GM19099 (cell line): ENCODE results near the gene TRIM28.

ENCODE experiments used
- POLR2A ChIP-seq: IDR thresholded peaks from 3 replicates; pipeline ENCODE4 v1.6.1; 2011; ENCODE audit warnings: low read depth; ENCODE audit not compliant: insufficient read length; ENCODE audit errors: extremely low read depth

TRIM28 gene

DNA sequence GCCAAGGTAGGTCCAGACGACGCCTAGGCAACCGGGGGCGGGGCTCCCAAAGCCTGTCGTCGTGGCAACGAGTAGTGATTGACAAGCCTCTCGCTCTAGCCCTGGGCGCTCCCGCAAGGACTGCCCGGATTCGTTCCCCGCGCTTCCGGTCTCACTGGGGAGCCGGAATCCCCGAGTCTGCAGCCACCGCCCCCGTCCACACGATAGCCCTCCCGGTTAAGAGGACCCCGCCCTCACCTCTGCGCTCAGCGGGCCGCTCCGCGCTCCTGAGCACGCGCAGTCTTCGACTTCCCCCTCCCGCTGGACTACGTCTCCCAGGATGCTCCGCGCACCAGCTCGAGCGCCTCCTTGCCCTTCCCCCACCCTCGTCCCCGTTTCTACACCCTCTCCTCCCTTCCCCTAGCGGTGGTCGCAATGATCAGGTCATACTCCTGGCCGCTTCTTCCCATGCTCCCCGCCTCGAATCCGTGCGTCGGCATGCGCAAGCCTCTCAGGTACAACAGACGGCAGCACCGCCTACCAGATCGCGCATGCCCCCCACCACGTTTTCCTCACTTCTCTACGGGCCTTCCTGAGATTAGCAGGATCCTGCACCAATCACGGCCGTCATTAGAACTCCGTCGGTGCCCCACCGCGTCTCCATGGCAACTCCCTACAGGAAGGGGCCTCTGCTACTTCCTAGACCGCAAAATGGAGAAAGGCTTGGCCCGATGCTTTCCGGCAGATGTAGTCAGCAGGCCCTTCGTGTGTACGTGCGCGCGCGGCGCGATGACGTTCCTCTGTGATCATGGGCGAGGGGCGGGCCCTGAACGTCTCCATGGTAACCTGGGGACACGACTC lies 29.2 kb downstream of the TRIM28 start, which contains the start of gene MZF1:
Gene MZF1, minus strand, starts transcription at position 518 of the 840 bp plus-strand sequence. CDS start 1,946 bp downstream, outside the sequence.
- peak; percentile 40 for TF ChIP-seq POLR2A

DNA sequence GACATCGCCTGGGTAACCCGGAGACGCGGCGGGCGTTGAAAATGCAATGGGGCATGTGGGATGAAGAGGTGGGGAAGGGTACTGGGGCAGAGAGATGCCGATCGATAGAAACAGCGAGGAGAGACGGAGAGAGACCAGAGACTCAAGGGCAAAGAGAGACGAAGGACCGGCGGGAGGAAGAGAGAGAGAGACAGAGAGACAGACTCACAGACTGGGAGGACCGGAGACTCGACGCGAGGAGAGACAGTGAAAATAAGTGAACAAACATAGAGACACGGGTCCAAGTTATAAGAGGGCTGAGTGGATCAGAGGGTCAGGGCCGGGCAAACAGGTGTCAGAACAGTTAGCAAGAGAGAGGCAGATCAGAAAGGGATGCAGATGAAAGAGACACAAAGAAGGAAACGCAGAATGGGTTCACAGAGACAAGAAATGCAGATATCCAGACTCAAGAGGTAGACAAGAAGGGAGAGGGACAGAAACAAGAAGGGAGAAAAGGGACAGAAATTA lies 29.8 kb downstream of the TRIM28 start:
- TF ChIP-seq POLR2A = no peak

DNA sequence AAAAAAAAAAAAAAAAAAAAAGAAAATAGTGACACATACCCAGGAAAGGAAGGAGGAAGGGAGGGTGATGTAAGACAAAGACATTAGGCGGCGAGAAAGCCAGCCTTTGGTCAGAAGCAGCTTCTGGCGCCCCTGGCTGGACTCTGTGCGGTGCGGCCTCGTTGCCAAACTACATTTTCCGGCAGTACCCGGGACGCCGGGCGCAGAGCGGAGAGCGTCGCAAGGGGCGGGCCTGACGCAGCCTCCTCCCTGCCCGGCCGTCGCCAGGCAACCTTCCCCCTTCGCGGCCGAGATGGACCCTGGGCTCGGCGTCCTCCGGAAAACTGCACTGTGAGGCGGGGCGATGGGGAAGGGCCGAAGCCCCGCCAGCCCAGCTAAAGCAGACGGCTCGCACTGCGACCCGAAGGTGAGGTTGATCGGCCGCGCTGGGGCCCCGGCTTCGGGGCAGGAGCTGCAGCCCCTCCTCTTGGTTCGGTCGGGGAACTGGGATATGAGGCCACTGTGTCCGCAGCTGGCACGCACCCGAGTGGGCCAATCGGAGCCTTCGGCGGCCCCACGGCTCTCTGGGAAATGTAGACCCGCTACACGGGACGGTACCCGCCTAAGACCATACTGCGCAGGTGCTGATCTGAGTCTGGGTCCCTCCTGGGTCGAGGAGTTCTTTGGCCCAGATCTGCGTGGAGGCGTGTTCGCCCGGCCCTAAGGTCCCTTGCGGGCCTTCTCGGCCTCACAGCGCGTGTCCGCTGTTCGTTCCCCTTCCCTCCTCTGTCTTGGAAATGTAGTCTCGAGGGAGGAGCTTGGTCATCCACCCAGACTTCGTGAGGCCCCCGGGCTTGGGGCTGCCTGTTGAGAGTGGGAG lies 31.5 kb downstream of the TRIM28 start:
- peak; percentile 82 for TF ChIP-seq POLR2A

DNA sequence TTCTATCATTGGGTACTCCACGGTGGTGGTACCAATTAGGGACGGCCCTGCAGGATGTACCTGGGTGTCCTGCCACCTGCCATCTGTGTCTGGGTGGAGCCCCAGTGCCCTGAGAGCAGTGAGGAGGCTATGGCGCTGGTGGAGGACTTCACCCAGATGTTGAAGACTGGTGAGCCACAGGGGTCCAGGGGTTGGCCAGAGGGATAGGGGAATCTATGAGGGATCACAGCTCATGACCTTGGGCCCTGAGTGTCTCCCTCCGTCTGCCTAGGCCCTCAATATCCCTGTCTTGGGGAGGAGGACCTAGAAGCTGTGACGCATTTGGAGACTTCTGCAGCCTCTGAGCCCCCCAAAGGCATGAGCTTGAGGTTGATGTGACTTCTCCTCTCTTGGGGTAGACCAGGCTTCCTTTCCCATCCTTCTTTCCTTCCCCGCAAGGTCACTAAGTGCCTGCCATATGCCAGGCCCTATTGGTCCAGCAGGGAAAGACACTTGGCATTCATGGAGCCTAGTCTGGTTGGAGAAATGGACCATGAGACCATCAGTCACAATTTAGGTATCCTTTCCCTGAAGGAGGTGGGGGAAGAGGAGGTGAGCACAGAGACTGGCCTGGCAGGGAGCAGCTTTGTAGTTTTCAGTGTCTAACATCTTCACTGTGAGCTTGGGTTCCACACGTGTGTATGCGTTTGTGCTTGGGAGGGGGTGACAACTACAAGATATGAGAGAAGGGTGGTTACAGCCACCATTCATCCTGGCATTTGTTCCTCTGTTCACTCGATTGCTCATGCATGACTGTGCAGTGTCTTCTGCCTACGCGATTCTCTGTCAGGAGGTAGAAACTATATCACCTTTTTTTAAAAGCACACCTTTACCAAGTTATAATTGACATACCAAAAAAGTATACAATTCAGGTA lies 34.4 kb downstream of the TRIM28 start:
- TF ChIP-seq POLR2A = no peak

DNA sequence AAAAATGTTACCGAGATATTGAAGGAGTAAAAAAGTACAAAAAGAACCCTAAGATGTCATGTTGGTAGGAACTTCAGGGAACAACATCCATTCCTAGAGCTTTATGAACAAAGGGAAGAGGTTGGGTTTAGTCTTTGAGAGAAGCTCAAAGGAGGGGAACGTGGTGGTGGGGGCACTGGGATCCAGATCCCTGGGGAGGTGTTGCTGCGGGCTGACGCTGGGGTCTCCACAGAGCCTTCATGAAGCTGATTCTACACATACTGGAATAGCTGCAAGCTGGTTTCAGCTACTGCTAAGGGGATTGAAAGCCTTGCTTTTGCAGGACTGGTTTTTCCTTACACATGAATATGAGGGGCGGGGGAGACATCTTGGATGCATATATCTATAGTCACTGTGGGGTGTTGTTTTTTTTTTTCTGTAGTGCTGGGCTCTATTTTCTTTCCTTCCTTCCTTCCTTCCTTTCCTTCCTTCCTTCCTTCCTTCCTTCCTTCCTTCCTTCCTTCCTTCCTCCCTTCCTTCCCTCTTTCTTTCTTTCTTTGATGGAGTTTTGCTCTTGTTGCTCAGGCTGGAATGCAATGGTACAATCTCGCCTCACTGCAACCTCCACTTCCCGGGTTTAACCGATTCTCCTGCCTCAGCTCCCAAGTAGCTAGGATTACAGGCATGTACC lies 35.7 kb downstream of the TRIM28 start:
- TF ChIP-seq POLR2A = no peak

DNA sequence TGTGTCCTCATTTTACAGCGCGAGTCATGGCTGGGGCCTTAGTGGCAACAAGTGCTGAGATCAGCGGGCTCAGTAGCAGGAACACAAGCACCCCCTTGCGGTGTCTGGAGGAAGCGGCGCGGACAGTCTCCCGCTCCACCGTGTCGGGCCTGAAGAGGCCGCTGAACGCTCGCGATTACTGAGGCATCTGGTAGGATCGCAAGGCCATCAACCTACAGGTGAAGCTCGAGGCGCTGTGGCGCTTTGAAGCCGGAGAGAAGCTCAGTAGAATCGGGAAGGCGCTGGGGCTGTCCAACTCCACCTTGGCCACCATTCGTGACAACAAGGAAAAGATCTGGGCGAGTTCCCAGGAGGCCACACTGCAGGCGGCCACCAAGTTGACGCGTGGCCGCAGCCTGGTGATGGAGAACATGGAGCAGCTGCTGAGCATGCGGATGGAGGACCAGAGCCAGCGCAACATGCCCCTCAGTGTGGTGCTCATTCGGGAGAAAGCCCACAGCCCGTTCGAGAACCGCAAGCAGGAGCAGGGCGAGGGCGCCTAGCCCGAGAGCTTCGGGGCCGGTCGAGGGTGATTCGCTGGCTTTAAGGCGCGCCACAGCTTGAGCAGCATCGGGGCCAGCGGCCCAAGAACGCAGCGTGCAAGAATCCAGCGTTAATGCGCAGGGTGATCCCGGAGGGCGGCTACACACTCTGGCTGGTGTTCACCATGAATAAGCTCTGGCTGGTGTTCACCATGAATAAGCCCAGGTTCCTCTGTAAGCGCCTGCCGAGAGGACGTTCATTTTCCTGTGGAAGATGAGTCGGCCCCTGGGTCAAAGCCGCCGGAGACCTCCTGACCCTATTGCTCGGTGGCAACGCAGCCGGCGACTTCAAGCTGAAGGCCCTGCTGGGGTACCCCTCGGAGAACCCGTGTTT lies 37.6 kb downstream of the TRIM28 start:
- TF ChIP-seq POLR2A = no peak

DNA sequence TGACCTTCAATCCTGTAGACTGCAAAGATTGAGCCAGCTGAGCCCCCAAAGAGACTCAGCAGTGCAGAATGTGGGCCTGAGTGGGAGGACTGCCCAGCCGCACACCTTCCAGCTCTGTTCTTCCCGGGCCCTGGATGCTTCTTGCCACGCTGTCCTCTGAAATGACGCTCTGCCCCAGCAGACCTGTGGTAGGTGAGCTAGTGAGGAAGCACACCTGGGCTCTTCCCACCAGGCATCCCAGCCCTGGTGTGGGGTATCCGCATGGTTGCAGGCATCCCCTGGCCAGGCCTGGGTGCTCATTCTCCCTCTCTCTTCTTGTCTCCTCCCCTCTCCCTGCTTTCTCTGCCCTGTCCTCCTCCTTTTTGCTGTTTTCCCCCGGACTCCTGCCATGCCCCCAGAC lies 39.1 kb downstream of the TRIM28 start:
- no peak for TF ChIP-seq POLR2A

DNA sequence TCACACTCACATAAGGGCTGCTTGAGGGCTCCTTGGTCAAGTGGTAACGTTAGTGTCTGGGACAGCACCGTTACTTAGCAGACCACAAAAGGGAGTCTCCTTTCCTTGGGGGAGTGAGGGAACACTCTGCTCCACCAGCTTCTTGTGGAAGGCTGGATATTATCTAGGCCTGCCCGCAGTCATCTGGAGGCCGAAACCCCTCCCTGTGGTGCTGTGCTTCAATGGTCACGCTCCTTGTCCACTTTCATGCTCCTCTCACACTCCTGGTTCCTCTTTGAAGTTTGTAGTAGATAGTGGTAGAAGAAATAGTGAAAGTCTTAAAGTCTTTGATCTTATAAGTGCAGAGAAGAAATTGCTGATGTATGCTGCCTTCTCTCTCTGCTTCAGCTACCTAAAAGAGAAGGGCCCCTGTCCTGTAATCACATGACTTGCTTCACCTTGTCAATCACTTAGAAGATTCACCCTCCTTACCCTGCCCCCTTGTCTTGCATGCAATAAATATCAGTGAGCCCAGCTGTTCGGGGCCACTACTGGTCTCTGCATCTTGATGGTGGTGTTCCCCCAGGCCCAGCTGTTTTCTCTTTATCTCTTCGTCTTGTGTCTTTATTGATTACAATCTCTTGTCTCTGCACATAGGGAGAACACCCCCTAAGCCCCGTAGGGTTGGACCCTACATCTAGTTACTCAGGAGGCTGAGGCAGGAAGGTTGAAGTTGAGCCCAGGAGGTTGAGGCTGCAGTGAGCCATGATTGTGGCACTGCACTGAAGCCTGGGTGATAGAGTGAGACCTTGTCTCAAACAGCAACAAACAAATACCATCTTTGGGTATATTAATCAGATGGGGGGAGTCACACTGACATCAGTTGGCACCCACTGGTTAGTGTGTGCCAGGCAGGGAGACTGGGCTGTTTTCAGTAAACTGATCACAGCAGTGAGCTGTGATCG lies 40.9 kb downstream of the TRIM28 start:
- TF ChIP-seq POLR2A = no peak

DNA sequence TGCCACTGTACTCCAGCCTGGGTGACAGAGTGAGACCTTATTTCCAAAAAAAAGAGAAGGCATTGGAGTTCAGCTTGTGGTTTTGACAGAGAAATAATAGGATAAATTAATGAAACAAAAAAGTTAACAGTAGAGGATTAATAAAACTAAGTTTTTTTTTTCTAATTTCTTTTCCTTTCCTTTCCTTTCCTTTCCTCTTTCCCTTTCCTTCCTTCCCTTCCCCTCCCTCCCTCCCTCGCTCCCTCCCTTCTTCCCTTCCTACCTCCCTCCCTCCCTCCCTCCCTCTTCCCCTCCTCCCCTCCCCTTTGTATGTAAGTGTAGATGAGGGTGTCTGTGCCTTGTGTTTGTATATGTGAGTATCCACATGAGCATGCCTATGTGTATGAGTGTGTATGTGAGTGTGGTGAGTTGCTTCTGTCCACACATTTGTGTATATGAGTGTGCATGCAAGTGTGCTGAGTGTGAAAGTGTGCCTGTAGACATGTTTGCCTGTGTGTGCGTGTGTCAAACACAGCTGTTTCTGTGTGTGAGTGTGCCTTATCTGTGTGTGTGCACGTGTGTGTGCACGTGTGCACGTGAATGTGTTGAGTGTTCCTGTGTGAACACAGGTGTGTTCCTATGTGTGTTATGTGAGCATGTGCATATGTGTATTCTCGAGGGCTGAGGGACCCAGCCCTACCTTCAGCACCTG lies 41.7 kb downstream of the TRIM28 start:
- TF ChIP-seq POLR2A = no peak

DNA sequence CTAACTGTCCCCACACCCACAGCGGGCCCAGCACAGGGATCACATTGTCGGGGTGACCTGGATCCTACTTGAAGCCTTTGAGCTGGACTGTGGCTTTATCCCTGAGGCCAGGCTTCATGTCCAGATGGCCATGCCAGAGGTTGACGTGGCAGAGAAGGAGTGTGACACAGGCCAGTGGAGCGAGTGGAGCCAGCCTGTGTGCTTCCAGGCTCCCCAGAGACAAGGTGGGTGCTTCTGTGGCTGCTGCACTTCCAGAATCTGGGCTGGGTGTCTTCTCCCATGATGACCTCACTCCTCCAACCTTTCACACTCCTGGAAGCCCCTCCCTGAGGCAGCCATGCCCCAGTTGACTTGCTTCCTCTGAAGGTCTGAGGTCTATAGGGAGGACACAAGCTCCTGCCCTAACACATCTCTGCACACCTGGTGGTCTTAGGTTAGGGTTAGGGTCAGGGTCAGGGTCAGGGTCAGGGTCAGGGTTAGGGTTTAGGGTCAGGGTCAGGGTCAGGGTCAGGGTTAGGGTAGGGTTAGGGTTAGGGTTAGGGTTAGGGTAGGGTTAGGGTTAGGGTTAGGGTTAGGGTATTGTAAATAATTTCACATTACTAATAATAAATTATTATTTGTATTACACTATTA lies 42.4 kb downstream of the TRIM28 start:
- no peak for TF ChIP-seq POLR2A
